ENCODE measurements around the gene NAIP.
"Not testable (repeated sequence)": the region's sequence is repeated elsewhere in the genome, so short reads cannot be mapped to it uniquely, and the experiment has no call there.

DNA sequence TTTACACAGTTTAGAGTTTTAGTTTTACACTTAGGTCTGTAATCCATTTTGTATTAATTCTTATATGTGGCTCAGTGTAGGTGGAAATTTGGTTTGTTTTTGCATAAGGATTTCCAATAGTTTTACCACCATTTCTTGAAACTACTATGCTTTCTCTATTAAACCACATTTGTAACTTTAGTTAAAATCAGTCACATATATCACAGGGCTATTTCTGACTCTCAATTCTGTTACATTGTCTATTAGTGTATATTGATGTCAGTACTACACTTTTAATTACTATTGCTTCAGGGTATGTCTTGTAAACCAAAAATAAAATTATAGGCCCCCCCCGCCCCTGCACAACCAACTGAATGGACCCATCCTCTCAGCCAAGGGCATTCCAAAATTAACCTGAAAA, 92.6 kb downstream of the NAIP start:
- TF ChIP-seq ETV6 (conservative IDR thresholded peaks at IDR 0.05 in 1 of 2, IDR thresholded peaks at IDR 0.05 in 1 of 2; ENCODE audit: borderline replicate concordance in 1 of 2, low read depth in 1 of 2); CBX3 (IDR thresholded peaks at IDR 0.05; ENCODE audit: borderline replicate concordance, low read depth); CBX5 (IDR thresholded peaks at IDR 0.05; ENCODE audit: low read depth); PAX8 (IDR thresholded peaks at IDR 0.05); POLR2AphosphoS5 (IDR thresholded peaks at IDR 0.05; ENCODE audit: low read length); POLR2A (IDR thresholded peaks at IDR 0.05; ENCODE audit: low read depth, low read length); NFIC (IDR thresholded peaks at IDR 0.05; ENCODE audit: low read depth, low read length); EP300 (IDR thresholded peaks at IDR 0.05; ENCODE audit: borderline replicate concordance in 1 of 2, control insufficient read depth in 1 of 2, low read depth in 2 of 2, low read length in 2 of 2); STAT3 (IDR thresholded peaks at IDR 0.05; ENCODE audit: low read depth, low read length): not testable (repeated sequence)
- TF ChIP-seq, protein P1, sequence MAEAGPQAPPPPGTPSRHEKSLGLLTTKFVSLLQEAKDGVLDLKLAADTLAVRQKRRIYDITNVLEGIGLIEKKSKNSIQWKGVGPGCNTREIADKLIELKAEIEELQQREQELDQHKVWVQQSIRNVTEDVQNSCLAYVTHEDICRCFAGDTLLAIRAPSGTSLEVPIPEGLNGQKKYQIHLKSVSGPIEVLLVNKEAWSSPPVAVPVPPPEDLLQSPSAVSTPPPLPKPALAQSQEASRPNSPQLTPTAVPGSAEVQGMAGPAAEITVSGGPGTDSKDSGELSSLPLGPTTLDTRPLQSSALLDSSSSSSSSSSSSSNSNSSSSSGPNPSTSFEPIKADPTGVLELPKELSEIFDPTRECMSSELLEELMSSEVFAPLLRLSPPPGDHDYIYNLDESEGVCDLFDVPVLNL (IDR thresholded peaks at IDR 0.05; ENCODE audit: low read depth, low read length) = not testable (repeated sequence)
- TF ChIP-seq, protein P2, sequence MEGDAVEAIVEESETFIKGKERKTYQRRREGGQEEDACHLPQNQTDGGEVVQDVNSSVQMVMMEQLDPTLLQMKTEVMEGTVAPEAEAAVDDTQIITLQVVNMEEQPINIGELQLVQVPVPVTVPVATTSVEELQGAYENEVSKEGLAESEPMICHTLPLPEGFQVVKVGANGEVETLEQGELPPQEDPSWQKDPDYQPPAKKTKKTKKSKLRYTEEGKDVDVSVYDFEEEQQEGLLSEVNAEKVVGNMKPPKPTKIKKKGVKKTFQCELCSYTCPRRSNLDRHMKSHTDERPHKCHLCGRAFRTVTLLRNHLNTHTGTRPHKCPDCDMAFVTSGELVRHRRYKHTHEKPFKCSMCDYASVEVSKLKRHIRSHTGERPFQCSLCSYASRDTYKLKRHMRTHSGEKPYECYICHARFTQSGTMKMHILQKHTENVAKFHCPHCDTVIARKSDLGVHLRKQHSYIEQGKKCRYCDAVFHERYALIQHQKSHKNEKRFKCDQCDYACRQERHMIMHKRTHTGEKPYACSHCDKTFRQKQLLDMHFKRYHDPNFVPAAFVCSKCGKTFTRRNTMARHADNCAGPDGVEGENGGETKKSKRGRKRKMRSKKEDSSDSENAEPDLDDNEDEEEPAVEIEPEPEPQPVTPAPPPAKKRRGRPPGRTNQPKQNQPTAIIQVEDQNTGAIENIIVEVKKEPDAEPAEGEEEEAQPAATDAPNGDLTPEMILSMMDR (IDR thresholded peaks at IDR 0.05 in 2 of 3, conservative IDR thresholded peaks at IDR 0.05 in 1 of 3; ENCODE audit: control insufficient read depth in 2 of 3, extremely low read depth in 1 of 3, insufficient read depth in 1 of 3, low read depth in 3 of 3, low read length in 3 of 3) = not testable (repeated sequence)
- TF ChIP-seq, protein P3, sequence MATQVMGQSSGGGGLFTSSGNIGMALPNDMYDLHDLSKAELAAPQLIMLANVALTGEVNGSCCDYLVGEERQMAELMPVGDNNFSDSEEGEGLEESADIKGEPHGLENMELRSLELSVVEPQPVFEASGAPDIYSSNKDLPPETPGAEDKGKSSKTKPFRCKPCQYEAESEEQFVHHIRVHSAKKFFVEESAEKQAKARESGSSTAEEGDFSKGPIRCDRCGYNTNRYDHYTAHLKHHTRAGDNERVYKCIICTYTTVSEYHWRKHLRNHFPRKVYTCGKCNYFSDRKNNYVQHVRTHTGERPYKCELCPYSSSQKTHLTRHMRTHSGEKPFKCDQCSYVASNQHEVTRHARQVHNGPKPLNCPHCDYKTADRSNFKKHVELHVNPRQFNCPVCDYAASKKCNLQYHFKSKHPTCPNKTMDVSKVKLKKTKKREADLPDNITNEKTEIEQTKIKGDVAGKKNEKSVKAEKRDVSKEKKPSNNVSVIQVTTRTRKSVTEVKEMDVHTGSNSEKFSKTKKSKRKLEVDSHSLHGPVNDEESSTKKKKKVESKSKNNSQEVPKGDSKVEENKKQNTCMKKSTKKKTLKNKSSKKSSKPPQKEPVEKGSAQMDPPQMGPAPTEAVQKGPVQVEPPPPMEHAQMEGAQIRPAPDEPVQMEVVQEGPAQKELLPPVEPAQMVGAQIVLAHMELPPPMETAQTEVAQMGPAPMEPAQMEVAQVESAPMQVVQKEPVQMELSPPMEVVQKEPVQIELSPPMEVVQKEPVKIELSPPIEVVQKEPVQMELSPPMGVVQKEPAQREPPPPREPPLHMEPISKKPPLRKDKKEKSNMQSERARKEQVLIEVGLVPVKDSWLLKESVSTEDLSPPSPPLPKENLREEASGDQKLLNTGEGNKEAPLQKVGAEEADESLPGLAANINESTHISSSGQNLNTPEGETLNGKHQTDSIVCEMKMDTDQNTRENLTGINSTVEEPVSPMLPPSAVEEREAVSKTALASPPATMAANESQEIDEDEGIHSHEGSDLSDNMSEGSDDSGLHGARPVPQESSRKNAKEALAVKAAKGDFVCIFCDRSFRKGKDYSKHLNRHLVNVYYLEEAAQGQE (IDR thresholded peaks at IDR 0.05; ENCODE audit: low read depth, low read length) = not testable (repeated sequence)
